Omental fat pad (tissue), 4 donors: Measurements from ENCODE around the gene U2AF2. TPM values are rescaled to one million over a fixed set of nuclear protein-coding genes. Genes with fewer than 3 reads are reported as not detected.

Experiments
- ATAC-seq: fragments of 150-250 bp; one replicate; pipeline ENCODE4 v1.9.1; 2016; ENCODE audit warnings: mild to moderate bottlenecking, moderate library complexity; ENCODE audit not compliant: low FRiP score
- DNase-seq: peaks from one replicate; pipeline ENCODE4 v3.0.0-alpha.2; 2019; ENCODE audit warnings: low spot score
- total RNA-seq, 4 donors: library from RNA; depleted of rRNA; stranded (reverse); fragments of >200 nt; gene quantifications; one replicate each; pipeline ENCODE4 v1.1.0, GENCODE V29; 2016
- TF ChIP-seq, protein P1 (sequence below), 3 donors: fragments of 450-650 bp; IDR thresholded peaks; one replicate each; pipeline ENCODE4 v1.5.1; 2016 to 2017; ENCODE audit warnings: antibody characterized with exemption in 3 of 3, mild to moderate bottlenecking in 3 of 3, moderate library complexity in 2 of 3

U2AF2 gene
- total RNA-seq, 4 donors from 2014 or later, result 55.2 to 132 (median 86.1) TPM

DNA sequence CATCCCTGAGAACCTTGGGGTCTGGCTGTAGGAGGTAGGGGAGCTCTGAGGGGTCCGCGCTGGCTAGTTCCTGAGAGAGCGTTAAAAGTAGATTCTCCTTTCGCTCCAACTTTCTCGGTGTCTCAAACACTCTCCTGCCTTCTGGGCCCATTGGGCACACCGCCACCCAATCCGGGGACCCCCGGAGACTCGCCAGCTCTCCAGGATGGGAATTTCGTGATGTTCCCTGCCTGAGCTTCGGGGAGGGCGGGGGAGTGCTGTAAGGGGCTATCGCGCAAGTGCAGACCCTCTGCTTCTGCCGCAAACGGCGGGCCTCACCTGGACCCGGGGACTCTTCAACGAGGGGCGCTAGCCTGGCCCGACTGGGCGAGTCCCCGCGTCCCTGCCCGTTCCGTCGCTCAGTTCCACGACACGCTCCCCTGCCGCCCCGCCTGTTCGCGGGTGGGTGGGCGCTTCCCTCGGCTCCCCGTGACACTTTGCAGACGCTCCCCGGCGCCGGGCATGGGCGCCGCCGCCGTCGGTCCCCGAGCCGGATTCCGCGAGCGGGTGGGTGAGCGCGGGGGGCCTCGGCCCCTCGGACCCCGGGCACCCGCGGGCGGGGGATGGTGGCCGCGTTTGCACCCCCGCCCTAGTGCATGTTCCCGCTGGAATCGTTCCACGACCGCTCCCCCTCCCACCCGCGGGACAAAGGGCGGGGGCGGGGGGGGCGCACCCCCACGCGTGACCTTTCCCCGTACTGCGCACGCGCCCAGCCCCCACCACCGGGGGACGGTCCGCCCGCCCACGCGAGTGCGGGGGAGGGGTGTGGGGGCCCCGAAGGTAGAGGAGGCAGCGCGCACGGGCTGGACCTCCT lies 6.9 kb upstream of the U2AF2 start, which contains the start of gene CCDC106:
CCDC106 (plus strand) TSS at position 481 of the 853 bp plus-strand sequence. CDS start 835 bp downstream, outside the sequence.
- TF ChIP-seq, protein P1, sequence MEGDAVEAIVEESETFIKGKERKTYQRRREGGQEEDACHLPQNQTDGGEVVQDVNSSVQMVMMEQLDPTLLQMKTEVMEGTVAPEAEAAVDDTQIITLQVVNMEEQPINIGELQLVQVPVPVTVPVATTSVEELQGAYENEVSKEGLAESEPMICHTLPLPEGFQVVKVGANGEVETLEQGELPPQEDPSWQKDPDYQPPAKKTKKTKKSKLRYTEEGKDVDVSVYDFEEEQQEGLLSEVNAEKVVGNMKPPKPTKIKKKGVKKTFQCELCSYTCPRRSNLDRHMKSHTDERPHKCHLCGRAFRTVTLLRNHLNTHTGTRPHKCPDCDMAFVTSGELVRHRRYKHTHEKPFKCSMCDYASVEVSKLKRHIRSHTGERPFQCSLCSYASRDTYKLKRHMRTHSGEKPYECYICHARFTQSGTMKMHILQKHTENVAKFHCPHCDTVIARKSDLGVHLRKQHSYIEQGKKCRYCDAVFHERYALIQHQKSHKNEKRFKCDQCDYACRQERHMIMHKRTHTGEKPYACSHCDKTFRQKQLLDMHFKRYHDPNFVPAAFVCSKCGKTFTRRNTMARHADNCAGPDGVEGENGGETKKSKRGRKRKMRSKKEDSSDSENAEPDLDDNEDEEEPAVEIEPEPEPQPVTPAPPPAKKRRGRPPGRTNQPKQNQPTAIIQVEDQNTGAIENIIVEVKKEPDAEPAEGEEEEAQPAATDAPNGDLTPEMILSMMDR (IDR thresholded peaks at IDR 0.05), result no peak
- DNase-seq (no peak), ATAC-seq (peak; percentile 26)

DNA sequence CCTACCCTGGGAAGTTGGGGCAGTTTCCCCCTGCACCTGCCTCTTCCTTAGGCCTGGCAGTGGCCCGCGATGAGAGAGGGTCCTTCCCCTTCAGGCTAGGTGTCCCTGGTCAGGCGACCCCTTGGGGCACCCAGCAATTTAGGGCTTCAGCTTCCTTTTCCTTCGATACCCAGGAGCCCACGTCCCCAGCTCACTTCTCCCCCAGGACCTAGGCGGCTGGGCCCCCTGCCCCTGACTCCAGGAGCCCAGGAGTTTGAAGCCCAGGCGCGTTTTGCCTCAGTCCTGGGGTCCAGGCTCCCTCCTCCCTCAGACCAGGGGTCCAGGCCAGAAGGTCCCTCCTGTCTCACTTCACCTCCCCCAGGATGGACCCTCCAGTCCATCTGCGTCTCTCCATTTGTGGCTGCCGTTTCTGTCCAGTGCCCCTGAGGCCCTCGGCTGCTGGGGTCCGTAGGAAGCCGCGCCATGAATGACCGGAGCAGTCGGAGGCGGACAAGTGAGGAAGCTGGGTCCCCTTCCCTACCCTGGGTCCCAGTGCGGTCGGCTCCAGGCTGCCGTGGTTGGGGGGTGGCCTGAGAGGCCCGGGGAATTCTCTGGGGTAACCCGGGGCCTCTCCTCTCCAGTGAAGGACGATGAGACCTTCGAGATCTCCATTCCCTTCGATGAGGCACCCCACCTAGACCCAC lies 6.1 kb upstream of the U2AF2 start:
- ATAC-seq, result no peak
- TF ChIP-seq, protein P1 (IDR thresholded peaks at IDR 0.05), result no peak

GRCh38 chr19:55649268-55650125 lies 5.3 kb upstream of the U2AF2 start:
- TF ChIP-seq, protein P1 (IDR thresholded peaks at IDR 0.05), result no peak
- no peak for DNase-seq
- no peak for ATAC-seq

More for the DNA sequence above, 6.1 kb upstream of the U2AF2 start:
- DNase-seq, result no peak

DNA sequence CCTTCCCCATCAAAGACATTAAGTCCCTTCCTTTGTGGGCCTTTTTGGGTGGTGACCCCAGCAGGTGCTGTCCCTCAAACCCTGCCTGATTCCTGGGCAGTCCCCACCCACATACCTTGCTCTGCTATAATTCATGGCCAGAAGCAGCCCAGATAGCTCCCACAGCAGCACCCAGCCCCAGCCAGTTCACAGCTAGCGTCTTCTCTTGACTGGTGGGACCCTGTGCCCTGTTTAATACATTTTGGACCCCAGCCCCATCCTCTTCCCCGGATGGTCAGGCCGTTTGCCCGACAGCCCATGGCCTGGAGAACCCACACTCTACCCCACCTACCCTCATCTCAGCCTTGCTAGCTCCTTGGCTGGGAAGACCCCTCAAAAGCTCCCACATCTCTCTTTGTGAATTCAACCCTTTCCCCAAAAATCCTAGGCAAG lies 4.7 kb upstream of the U2AF2 start:
- no peak for DNase-seq
- TF ChIP-seq, protein P1 (IDR thresholded peaks at IDR 0.05), result no peak
- no peak for ATAC-seq

GRCh38 chr19:55650602-55651230 lies 4.1 kb upstream of the U2AF2 start:
- ATAC-seq (no peak), DNase-seq (no peak)
- TF ChIP-seq, protein P1 (IDR thresholded peaks at IDR 0.05), result no peak

GRCh38 chr19:55651236-55651635 lies 3.6 kb upstream of the U2AF2 start:
- TF ChIP-seq, protein P1 (IDR thresholded peaks at IDR 0.05), result no peak
- no peak for DNase-seq
- no peak for ATAC-seq
